ENCODE measurements around the gene TPH2. TPM values are rescaled to one million over a fixed set of nuclear protein-coding genes. Genes with fewer than 3 reads are reported as not detected.

Gene TPH2
- total RNA-seq, 1 donor from 2014 or later, result not detected

DNA sequence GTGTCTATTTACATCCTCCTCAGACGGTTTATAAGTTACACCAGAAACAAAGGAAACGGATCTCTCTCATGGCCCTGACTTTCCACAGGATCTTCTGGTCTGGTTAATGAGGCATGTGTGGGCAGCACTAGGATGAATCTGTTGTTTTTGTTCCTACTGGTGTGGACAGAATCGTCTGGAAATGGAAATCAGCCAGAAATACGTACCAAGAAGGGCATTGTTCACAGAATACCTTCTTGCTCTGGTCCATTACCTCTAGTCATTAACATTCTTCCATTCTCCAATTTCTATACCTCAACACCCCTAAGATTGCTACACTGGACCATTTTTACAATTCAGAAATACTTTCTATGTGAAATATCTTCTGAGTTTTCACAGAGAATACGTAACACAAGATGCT is 86.0 kb downstream of the TPH2 start:
- H3K4me3 ChIP-seq (ENCODE audit: low read depth, low read length), result no peak overlapping the region
- TF ChIP-seq, protein P1, sequence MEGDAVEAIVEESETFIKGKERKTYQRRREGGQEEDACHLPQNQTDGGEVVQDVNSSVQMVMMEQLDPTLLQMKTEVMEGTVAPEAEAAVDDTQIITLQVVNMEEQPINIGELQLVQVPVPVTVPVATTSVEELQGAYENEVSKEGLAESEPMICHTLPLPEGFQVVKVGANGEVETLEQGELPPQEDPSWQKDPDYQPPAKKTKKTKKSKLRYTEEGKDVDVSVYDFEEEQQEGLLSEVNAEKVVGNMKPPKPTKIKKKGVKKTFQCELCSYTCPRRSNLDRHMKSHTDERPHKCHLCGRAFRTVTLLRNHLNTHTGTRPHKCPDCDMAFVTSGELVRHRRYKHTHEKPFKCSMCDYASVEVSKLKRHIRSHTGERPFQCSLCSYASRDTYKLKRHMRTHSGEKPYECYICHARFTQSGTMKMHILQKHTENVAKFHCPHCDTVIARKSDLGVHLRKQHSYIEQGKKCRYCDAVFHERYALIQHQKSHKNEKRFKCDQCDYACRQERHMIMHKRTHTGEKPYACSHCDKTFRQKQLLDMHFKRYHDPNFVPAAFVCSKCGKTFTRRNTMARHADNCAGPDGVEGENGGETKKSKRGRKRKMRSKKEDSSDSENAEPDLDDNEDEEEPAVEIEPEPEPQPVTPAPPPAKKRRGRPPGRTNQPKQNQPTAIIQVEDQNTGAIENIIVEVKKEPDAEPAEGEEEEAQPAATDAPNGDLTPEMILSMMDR (conservative IDR thresholded peaks at IDR 0.05; ENCODE audit: low read depth, low read length), result no peak
- peak; percentile 55 for DNase-seq (ENCODE audit: low read depth)

DNA sequence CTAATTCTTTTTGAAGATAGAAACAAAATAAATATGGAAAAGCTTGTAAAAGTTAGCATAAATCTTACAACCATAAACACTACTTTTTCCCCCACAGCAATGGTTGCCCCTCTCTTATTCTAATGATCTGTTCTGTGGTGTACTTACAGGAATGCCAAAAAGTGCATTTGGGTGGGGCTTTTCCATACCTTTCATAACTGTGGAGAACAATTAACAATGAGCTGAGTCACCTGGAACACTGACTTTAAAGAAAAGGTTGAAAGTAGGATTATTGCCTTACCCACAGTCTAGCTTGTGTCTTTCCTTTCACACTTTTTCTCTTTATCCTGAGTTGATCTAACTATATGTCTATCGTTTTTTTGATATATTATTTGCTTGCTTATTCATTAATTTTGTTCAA is 86.9 kb downstream of the TPH2 start:
- TF ChIP-seq, protein P1 (conservative IDR thresholded peaks at IDR 0.05; ENCODE audit: low read depth, low read length), result no peak
- H3K4me3 ChIP-seq (ENCODE audit: low read depth, low read length), result no peak overlapping the region
- no peak for DNase-seq (ENCODE audit: low read depth)

DNA sequence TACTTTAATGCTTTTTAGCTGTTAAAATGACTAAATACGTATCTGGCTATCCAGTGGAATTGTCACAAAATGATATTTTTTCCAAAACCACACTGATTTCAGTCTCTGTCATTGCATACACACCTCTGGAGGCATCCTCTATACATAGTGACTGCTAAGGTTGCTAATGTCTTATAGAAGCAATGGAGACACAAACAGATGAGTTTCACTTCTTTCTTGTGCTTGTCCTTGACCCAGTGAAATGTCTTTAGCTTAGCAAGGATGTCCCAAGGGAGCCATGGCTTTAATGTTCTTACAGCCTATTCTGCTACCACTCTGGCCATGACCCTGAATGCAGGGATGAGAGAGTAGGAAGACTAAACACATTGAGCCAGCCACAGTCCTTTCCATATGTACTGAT is 90.3 kb downstream of the TPH2 start:
- no peak for DNase-seq (ENCODE audit: low read depth)
- H3K4me3 ChIP-seq (ENCODE audit: low read depth, low read length), result no peak overlapping the region
- TF ChIP-seq, protein P1 (conservative IDR thresholded peaks at IDR 0.05; ENCODE audit: low read depth, low read length), result no peak

DNA sequence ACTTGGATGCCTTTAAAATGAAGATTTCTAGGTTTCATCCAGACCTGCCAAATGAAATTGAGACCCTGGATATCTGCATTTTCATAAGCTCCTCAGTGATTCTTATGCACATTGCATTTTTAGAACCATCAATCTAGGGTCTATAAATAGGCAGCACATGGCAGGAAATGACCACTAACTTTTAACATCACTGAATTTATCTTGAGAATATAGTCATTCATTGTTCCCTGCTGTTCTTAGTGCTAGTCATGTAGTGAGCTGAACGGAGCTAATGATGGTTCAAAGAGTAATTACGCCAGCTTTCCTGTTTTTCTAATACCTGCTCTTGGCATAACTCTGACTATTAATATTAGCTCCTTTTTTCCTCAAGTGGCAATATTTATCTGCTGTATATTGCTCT is 91.6 kb downstream of the TPH2 start:
- DNase-seq (ENCODE audit: low read depth), result no peak
- no peak overlapping the region for H3K4me3 ChIP-seq (ENCODE audit: low read depth, low read length)
- TF ChIP-seq, protein P1 (conservative IDR thresholded peaks at IDR 0.05; ENCODE audit: low read depth, low read length), result no peak

DNA sequence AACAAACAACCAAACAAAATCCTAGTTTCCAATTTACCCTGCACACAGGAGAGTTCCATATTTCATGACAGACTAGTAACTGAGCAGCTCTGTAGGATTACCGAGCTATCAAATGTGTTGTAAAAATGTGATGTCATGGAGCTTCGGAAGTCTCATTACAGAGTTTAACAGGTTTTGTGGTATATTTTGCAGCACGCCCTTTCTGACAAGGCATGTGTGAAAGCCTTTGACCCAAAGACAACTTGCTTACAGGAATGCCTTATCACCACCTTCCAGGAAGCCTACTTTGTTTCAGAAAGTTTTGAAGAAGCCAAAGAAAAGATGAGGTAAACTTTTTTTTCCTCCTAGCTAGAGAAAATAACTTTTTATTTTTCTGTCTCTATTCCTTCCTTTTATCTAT is 92.4 kb downstream of the TPH2 start:
- TF ChIP-seq, protein P1 (conservative IDR thresholded peaks at IDR 0.05; ENCODE audit: low read depth, low read length), result no peak
- DNase-seq (ENCODE audit: low read depth), result no peak
- H3K4me3 ChIP-seq (ENCODE audit: low read depth, low read length), result no peak overlapping the region

DNA sequence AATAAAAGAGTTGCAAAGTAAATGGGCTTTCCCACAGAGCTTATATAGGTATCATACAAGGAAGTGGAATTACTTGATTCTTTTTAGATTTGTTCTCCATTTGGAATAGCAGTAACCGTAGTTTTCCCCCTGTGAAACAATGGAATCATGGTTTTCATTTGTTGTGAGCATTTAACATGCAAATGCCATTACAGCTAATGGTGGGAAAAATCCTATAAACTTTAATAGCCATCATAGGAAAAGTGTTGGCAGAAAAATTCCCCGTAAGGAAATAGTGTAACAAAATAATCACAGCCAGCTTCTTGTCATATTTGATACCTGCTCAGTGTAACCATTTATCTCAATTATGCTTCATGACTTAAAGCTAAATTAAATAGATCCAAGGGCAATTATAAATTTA is 95.3 kb downstream of the TPH2 start:
- no peak for DNase-seq (ENCODE audit: low read depth)
- TF ChIP-seq, protein P1 (conservative IDR thresholded peaks at IDR 0.05; ENCODE audit: low read depth, low read length), result no peak
- H3K4me3 ChIP-seq (ENCODE audit: low read depth, low read length), result no peak overlapping the region

DNA sequence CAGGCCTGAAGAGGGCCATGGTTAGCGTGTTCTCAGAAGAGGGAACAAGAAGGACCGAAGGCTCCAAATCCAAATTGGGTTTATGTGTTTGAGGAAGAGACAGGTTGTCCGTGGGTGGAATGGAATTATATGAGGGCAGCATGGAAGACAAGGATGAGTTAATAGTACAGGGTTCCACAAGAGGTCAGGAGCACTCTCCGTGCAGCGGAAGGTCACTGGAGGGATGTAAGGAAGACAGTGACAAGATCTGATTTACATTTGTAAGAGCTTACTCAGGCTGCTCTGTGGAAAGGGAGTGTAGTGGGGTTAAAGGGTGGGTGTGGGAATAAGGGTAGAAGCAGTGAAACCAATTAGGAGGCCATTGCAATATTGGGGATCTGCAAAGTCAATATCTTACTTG is 97.0 kb downstream of the TPH2 start:
- TF ChIP-seq, protein P1 (conservative IDR thresholded peaks at IDR 0.05; ENCODE audit: low read depth, low read length), result no peak
- no peak for DNase-seq (ENCODE audit: low read depth)
- H3K4me3 ChIP-seq (ENCODE audit: low read depth, low read length), result no peak overlapping the region
